NK-92 treated with Interleukin-12 subunit alpha and Interleukin-12 subunit beta, amount 100 ng/mL, for 24 hours (cell line): Measurements from ENCODE around the gene CAMTA1.

ENCODE experiments used
- DNase-seq: peaks from one replicate; lab custom pipeline; 2025; lab: John Stamatoyannopoulos, UW

The CAMTA1 gene

DNA sequence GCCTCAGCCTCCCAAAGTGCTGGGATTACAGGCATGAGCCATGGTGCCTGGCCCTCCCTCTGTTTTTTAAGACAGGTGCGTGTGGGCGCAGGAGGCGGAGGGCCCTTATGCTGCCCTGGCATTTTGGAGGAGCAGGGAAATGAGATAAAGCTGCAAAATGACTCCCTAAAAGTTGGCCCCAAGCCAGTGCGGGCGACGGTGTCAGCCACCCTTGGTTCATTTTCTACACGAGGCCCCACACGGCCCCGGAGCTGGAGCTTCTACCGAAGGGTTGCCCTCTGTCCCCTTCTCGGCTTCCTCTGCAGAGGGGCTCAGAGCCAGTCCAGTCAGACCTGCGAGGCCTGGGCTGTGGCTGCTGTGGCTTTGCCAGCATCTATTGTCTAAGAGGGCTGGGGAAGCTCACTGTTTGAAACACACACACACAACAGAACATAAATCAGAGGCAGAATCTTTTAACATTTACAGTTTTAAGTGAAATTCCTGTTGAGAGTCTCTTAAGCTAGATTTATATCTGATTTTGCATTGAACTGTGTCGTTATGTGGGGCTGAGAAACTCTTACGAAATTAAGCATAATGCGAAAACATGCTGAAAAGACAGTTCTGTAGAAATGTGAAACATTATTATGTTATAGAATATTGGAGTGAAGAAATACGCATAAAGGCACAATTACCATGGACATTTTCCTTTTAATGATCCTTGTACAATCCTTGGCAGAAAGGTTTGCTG is 255.9 kb downstream of the CAMTA1 start:
- DNase-seq = no peak

DNA sequence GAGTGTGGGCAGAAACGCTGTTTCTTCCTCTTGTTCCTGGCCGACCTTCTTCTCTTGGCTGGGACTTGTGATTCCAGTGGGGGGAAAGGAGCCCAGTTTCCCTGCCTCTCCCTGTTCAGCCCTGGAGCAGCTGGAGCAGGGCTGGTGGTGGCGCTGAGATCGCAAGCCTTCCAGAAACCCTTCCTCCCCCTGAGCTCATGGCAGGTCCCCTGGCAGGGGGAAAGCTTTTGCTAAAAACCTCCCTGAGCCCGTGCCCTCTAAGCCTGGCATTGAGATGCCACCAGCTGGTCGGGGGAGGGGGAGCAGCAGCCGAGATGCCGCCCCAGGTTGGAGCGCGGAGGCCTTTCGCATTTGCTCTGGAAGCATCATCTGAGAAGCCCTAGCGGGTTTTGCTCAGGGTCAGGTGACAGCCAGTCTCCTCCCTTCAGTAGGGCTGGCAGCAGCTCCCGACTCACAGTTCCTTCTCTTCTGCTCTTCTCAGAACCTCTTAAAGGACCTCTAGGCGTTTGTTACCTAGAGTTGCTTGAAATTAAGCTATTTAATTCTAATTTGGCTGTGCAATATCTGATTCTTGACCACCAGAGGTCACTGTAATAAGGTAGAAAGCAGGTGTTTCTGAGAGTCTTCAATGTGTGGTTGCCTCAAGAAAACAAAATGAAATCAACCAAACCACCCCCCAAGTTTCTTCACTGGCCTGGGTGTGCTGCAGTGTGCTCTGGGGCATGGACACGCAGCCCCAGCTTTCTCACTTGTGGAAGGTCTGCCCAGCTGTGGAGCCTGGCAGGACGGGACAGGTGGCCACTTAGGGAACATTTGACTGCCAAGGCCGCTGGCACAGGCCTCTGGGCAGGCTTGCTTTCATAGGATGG is 257.3 kb downstream of the CAMTA1 start:
- DNase-seq = no peak

DNA sequence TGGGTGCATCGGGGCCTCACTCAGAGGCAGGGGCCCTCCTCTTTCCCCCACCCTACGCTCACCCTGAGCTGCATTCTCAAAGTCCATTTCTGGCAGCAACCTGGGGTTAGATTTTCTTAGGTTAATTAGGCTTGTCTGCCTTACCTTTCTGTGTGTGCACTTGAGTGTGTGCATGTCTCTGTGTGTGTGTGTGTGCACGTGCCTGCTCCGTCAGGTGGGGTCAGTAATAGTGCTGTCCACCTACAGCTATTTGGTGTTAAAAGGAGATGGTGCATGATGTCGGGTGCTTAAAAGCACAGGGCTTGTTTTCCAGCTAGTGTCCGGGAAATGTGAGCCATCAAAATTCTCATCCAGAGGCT is 257.9 kb downstream of the CAMTA1 start:
- no peak for DNase-seq

DNA sequence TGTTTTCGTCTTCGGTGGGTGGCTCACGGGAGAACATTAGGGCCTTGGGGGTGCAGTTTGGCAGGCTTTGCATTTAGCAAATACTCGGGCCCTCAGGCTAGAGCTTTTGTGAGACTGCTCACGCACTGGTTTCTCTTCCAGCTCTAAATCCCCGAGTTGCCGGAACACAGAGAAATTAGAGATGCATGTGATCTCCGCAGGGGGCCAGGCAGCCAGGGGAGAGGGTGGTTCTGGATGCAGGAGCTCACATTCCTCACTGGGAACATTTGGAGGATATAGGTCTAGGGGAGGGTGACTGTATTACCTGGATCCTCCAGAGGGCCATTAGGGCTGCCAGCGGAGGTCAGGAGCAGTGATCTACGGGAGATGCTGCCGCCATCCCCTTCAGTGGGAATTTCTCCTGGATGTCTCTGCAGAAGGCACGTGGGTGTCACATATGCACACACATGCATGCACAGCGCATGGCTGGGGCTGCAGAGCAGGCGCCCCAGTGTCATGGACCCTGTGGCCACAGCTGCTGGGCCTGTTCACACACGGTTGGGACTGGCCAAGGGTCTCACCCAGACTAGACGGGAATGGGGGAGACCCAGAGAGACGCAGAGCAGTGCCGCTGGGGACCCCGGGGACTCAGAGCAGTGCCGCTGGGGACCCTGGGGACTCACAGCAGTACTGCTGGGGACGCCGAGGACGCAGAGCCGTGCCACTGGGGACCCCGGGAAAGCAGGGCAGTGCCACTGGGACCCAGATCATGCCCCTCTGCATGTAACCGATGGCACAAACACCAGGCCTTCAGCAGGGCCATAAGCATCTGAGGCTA is 258.7 kb downstream of the CAMTA1 start:
- no peak for DNase-seq

DNA sequence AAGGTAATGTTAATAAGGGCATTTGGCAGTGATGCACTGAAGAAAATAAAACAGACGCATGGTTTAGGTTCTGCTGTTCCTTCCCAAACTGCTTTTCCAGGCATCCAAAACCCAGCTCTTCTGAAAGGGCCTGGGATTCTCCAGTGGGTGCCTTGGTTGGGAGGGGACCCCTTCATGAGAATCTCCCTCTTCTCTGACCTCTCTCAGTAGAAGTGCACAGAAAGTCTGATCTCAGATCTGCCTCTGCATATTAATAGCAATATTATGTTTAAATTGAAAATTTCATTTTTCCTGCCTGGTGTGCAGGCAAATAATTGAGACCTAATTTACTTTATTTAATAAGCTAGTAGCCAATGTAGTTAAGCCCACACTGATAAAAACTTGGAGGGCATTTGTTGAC is 260.6 kb downstream of the CAMTA1 start:
- no peak for DNase-seq

DNA sequence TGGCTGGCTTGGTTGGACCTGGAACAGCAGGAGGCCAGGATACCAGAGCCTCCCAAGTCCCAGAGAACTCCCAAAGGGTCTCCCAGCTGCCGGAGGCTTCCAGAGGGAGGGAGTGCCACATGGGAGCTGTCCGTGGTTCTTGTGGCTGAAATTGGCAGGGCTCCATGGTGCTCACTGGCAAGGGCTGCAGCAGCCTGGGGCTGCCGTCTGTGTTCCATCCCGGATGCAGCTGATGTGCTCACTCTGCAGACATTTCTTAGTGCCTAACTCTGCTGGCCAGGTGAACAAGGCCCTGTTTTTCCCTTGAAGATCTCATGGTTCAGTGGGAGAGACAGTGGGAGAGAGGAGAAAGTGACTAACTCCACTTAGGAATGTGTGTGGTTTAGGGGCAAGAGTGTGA is 261.1 kb downstream of the CAMTA1 start:
- no peak for DNase-seq

DNA sequence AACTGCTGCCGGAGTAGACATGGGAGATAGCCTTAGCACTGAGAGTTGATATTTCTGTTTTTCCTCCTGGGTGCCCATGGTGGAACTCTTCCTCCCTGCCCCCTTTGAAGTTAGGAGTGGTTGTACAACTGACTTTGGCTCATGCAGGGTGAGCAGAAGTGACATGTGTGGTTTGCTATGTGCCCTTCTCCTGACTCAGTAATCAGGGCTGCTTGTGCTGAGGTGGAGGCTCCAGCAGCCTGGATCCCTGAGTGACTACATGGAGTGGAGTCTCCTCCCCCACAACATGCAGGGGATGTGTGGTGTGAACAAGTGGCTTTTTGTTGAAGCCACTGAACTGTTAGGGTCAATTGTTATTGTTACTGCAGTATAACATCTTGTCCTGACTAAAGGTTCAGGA is 261.6 kb downstream of the CAMTA1 start:
- DNase-seq = no peak

DNA sequence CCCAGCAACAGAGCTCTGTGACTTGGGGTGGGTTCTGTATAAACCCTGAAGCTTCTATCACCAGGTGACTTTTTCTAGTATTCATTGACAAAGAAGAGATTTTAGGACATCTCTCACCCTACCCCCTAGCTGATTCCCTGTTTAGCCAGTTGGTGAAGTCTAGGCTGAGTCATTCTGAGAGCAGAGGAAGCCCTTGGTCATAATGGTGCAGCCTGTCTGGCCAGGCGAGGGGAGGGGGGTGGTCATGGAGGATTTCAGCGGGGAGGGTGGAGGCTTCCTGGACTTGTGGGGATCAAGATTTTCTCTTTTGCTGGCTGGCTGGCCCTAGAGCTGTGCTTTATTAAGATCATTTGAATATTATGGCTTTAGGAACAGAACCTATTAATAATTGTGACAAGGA is 262.6 kb downstream of the CAMTA1 start:
- no peak for DNase-seq

DNA sequence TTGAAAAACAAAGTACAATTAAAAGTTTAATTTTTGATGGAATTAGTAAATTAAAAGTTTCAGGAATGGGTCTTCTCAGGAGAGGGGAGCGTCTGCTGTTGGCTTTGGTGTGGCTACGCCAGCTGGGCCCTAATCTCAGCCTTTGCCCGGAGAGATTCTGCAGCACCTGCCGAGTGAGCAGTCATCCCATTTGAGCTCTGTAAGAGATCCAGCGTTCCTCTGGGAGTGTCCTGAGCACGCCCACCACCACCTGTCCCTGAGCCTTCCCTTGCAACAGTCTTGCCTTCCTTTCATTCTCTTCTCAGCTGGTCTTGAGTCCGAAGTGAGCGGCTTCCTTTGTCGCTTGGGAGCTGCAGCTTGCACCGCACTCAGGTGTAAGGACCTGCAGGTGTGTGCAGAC is 263.1 kb downstream of the CAMTA1 start:
- DNase-seq = no peak

DNA sequence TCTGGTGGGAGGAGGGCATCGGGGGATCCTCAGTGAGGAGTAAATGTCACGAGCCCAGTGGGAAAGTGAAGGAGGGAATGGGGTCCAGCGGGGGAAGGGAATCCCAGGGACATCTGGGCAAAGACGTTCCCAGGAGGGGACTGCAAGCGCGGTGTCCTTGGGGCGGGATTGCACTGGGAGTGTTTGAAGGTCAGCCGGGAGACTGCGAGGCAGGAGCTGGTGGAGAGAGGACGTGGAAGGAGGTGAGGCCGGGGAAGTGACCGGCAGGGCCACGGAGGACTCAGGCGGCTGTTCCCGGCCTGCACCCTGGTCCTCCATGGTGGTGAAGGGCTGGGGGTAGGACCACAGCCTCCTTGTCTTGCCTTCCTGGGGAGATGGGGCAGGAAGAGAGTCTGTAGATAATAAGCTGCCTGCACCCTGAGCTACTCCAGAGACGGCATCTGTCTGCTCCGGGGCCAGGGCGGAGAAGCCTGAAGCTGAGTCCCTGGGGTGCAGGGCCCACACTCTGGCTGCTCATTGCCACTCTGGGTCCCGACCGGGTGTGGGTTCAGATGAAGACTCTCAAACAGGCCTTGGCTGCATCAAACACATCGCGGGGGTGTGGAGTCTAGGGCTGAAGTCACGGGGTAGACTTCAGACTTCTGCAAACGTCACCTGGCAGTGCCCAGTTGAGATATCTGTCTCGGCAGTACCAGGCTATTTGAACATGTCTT is 264.8 kb downstream of the CAMTA1 start:
- no peak for DNase-seq

DNA sequence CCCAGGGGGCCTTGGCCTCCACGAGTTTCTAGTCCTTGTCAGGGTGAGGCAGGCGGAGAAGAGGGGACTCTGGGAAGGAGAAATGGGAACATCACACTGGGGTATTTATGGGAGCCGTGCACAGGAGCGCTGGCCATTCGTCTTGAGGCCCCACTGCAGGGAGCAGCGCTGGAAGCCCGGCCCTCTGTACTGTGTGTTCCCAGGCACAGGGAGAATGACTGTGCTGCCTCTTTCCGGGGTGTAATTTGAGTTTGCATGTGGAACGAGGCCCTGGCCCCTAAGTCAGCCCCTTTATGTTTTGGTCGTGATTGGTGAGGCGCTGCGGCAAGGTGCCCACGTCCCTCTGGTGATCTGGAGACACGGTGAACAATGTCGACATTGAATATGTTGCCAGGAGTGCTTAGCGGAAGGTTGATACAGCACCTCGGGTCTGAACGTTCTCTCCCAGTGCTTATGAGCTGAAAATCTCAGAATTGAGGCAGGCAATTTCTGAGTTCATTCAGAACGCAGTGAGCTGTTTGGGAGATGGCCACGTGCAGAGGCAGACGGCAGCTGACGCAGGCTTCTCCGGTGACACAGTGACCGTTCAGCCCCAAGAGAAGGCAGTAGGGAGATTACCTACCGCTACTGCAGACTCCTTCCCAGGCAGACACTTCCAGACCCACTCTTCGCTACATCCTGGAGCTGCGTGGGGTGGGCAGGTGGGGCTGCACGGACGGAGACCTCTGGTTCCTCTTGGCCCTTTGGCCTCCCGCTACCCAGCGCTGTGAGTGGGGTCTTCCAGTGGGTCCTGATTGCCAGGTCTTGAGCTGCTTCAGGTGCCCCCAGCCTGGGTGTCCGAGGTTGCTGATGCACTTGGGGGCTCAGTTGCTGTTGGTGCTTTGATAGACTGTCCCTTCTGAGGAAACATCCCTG is 265.8 kb downstream of the CAMTA1 start:
- no peak for DNase-seq

DNA sequence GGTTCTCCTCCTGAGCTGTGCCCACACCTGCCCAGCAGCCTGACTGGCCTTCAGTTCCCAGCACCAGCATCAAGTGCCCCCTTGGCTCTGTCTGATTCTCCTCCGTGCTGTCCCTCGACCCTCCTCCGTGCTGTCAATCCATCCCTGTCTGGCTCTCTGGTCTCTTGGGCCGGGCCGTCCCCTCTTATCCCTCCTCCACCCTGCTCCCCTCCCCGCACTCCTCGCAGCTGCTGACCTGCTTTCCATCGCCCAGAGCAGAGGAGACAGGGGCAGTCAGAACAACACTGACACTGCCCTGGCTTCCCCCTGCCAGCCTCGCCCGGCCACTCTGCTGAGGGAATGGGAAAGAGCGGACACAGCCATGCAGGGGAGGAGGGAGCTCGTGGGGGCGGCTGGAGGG is 267.4 kb downstream of the CAMTA1 start:
- no peak for DNase-seq

DNA sequence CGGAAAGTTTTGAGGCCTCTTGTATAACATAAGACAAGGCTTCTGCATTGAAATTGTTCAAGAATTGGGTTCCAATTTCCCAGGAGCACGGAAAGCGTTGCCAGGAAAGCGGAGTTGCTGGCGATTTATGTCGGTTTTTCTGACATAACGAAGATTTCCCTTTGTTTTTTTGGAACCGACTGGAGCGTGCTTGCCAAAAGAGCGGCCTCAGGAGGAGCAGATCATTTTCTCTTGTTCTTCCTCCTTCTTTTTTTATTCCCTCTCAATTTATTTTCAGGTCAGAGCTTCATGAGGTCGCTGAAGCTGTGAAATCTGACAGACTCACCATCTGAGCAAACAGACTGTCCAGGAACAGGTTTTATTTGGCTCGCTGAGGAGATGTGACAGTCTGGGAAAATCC is 275.5 kb downstream of the CAMTA1 start:
- DNase-seq = no peak

DNA sequence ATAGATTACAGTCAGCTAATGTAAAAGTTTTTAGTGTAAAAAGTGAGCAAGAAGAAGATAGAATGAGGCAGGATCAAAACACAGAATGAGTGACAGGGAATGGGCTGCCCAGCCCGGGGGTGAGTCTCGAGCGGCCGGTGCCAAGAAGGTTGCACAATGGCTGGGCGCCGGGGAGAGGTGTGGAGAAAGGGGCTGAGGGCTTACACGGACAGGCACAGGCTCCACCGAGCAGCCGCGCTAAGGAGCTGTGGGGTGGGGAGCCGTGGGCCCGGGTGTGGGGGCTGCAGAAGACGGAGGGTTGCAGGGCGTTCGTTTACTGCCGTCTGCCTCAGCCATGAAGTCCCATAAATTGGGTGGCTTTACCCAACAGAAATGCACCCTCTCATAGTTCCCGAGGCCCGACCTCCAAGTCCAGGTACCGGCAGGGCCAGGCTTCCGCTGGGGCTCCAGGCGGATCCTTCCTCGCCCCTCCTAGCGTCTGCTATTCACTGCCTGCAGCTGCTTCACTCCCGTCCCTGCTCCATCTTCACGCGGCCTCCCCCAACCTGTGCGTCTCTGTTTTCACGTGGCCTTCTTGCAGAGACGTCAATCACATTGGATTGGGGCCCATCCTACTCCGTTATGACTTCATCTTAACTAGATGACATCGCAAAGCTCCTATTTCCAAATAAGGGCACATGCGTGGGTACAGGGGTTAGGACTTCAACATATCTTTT is 277.2 kb downstream of the CAMTA1 start:
- DNase-seq = no peak

DNA sequence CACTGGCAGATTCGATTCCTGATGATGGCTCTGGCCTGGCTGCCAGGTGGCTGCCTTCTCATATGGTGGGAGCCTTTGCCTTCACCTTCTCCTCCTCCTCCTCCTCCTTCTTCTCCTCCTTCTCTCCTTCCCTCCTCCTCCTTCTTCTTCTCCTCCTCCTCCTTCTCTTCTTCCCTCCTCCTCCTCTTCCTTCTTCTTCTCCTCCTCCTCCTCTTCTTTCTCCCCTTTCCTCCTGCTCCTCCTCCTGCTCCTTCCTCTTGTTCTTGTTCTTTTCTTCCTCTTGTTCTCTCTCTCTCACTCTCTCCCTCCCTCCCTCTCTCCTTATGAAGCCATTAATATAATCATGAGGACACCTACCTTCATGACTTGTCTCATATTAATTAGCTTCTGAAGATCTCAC is 278.7 kb downstream of the CAMTA1 start:
- no peak for DNase-seq

DNA sequence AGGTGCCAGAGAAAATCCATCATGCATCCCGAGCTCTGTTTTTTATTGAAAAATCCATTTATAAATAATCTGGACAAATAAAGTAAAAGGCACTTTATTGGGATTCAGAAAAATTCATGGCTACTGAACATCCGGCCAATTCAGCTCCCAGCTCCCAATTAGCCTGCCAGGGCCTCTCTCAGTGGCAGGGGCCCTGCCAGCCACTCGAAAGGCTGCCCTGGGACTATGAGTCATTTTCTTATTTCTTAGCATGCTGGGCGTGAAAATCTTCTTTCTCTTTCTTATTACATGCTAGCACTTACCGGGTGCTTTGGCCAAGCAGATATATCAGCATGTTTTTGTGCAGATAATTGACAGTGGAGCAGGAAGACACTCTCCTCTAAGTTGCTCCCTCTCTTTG is 283.3 kb downstream of the CAMTA1 start:
- no peak for DNase-seq

DNA sequence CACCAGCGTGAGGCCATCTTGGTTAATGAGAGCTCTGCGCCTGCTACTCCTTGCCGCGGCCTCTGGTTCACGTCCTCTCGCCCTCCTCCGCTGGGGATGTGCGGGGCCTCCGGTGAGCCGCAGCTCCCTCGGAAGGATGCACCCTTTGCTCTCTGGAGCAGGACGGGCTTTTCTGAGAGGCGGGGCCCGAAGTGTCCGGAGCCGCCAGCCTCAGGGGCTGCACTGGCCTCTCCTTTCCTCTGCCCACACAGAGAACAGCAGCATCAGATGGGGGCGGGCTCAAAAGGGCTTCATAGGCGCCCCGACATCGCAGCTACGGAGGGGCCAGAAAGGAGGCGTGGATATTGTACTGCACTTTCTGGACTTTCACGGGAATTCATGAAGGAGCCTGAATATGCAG is 284.7 kb downstream of the CAMTA1 start:
- no peak for DNase-seq

DNA sequence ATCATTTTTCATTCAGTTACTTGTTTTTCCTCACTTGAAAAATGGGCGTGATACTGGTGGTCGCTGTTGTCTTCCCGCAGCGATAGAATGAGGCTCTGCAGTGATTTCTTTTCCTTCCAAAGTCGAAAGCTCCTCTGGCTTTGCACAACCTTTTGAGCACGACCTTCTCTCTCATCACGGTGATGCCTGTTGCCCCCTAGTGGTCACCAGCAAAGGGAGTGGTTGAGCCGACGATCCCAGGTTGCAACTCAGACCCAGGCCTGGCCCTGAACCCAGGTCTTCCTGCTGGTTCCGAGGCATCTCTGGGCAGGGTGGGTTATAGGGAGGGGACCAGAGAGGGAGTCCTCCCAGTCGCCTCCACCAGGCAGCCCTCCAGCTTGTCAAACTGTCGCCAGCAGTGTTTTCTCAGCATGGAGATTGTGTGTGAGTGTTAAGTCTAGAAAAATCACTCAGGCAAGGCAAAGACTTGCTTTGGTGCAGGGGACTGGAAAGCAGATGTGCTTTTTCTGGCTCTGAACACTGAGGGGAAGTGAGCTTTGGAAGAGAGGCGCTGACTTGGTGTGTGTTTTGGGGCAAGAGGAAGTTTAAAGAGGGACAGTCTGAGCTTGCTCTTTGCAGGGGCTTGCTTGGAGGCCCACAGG is 285.3 kb downstream of the CAMTA1 start:
- peak; percentile 17 for DNase-seq

DNA sequence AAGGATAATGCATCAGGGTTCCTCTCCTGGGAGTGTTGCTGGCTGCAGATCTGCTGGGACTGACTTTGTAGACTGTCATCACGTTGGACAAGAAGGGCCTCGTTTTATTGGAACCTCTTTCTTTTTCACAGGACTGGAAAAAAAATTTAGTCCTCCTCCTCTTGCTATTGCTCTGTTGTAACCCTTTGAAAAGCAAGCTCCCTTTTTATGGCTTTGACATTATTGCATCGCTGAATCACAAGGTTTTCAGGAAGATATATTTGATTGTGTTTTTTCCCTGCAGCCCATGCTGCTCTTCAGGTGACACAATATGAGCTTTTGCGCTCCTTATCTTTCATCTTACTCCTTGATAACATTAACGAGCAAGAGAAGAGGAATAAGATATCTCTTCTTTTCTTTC is 290.9 kb downstream of the CAMTA1 start:
- no peak for DNase-seq

DNA sequence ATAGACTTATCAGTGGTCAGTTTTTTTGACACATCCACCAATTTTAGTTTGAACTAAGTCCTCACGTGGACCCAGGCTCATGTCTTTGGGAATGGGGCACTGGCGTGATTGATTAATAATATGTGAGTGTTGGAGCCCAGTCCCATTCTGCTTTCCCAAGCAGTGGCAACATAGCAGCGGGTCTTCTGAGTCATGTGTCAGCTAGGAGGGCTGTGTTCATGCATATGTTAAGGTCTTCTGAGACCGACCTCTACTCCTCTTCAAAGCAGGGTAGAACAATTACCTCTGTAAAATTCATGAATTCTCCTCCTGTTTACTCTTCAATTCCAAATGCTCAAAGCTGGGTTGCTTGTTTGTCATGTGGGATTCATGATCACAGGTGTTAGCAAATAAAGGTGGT is 291.3 kb downstream of the CAMTA1 start:
- no peak for DNase-seq
